ENCODE measurements around the gene RHBDD2. TPM values are rescaled to one million over a fixed set of nuclear protein-coding genes. Genes with fewer than 3 reads are reported as not detected.

Gene RHBDD2
- total RNA-seq, 1 donor from 2014 or later = 17.9 TPM

Small RNA genes within 50 kb of the gene (microRNA-seq; reads per million reads assigned to microRNA genes)
- not detected for gene MIR4651 (ENCODE audit: borderline number of aligned reads)

Other genes starting within 250 kb of the RHBDD2 start
- gene HIP1, start 140.1 kb upstream of the RHBDD2 start, total RNA-seq = 17.8 TPM
- not detected for gene CCL26, start 106.8 kb upstream of the RHBDD2 start, total RNA-seq
- gene CCL24, start 65.2 kb upstream of the RHBDD2 start, total RNA-seq = 0.47 TPM
- gene POR, start 36.1 kb downstream of the RHBDD2 start, total RNA-seq = 45.7 TPM
- gene TMEM120A, start 115.6 kb downstream of the RHBDD2 start, total RNA-seq = 107 TPM
- gene STYXL1, start 169.0 kb downstream of the RHBDD2 start, total RNA-seq = 21.9 TPM
- gene MDH2, start 169.1 kb downstream of the RHBDD2 start, total RNA-seq = 680 TPM